Osteoblast (primary cell): ENCODE results near the gene POU2F1. TPM values are rescaled to one million over a fixed set of nuclear protein-coding genes. Genes with fewer than 3 reads are reported as not detected.

Source experiments
- DNase-seq: peaks from one replicate; pipeline ENCODE4 v3.0.0; 2011; ENCODE audit warnings: low spot score, mixed read lengths; ENCODE audit not compliant: insufficient read length; ENCODE audit errors: missing footprints
- H2AFZ ChIP-seq: 2 replicates; pipeline ENCODE4 v1.6.0; 2011; ENCODE audit warnings: mild to moderate bottlenecking, low read length
- H3K27ac ChIP-seq: 2 replicates; pipeline ENCODE4 v1.5.1; 2011; ENCODE audit warnings: mild to moderate bottlenecking, low read depth, low read length, moderate library complexity
- H3K27me3 ChIP-seq: 2 replicates; pipeline ENCODE4 v1.6.0; 2012; ENCODE audit warnings: mild to moderate bottlenecking, control low read depth, inconsistent platforms, low read length, moderate library complexity; ENCODE audit not compliant: insufficient read depth
- H3K36me3 ChIP-seq: 2 replicates; pipeline ENCODE4 v1.5.1; 2011; ENCODE audit warnings: mild to moderate bottlenecking, low read length, control low read depth, moderate library complexity; ENCODE audit not compliant: insufficient read depth
- H3K4me1 ChIP-seq: 2 replicates; pipeline ENCODE4 v1.5.1; 2011; ENCODE audit warnings: mild to moderate bottlenecking, low read length, control low read depth, moderate library complexity; ENCODE audit not compliant: insufficient read depth
- H3K4me2 ChIP-seq: 2 replicates; pipeline ENCODE4 v1.6.0; 2011; ENCODE audit warnings: mild to moderate bottlenecking, low read length; ENCODE audit not compliant: insufficient read depth
- H3K4me3 ChIP-seq: fragments of 200-600 bp; sonication (generic); 3 replicates; pipeline ENCODE4 v1.5.1; 2012; ENCODE audit warnings: mild to moderate bottlenecking, low read length, inconsistent platforms; ENCODE audit not compliant: insufficient read depth
- H3K79me2 ChIP-seq: 2 replicates; pipeline ENCODE4 v1.6.0; 2012; ENCODE audit warnings: mild to moderate bottlenecking, low read length, control low read depth, inconsistent platforms; ENCODE audit not compliant: insufficient read depth
- H3K9me3 ChIP-seq: 2 replicates; pipeline ENCODE4 v1.5.1; 2011; ENCODE audit warnings: low read depth, low read length, control low read depth
- H4K20me1 ChIP-seq: 2 replicates; pipeline ENCODE4 v1.6.0; 2012; ENCODE audit warnings: mild to moderate bottlenecking, low read length, control low read depth; ENCODE audit not compliant: insufficient read depth
- CTCF ChIP-seq: IDR thresholded peaks from 2 replicates; pipeline ENCODE4 v1.5.1; 2011; ENCODE audit warnings: mild to moderate bottlenecking, low read depth, low read length, moderate library complexity; ENCODE audit errors: extremely low read depth
- total RNA-seq: library from RNA; depleted of rRNA; stranded (reverse); fragments of >200 nt; gene quantifications from 2 replicates; pipeline ENCODE4 v1.2.3, GENCODE V29; 2012

The POU2F1 gene
- total RNA-seq, 1 donor = 11.6 TPM

GRCh38 chr1:167276969-167277368, 56.3 kb downstream of the POU2F1 start:
- DNase-seq = no peak
- H2AFZ ChIP-seq = no peak overlapping the region
- H4K20me1 ChIP-seq = peaks cover 19% of the 10 kb centered on the region
- no peaks in the 10 kb centered on the region for H3K9me3 ChIP-seq
- H3K27me3 ChIP-seq = no peaks in the 10 kb centered on the region
- TF ChIP-seq CTCF = no peak
- no peaks in the 10 kb centered on the region for H3K36me3 ChIP-seq
- no peak overlapping the region for H3K4me2 ChIP-seq
- H3K4me1 ChIP-seq = no peaks in the 10 kb centered on the region
- H3K79me2 ChIP-seq = peaks cover 35% of the 10 kb centered on the region
- no peak overlapping the region for H3K4me3 ChIP-seq
- no peak overlapping the region for H3K27ac ChIP-seq

GRCh38 chr1:167278497-167278896, 57.8 kb downstream of the POU2F1 start:
- peaks cover 11% of the 10 kb centered on the region for H4K20me1 ChIP-seq
- H3K27ac ChIP-seq = no peak overlapping the region
- no peaks in the 10 kb centered on the region for H3K4me1 ChIP-seq
- no peaks in the 10 kb centered on the region for H3K9me3 ChIP-seq
- H3K4me3 ChIP-seq = no peak overlapping the region
- H2AFZ ChIP-seq = no peak overlapping the region
- peaks cover 26% of the 10 kb centered on the region for H3K79me2 ChIP-seq
- no peak for DNase-seq
- TF ChIP-seq CTCF = no peak
- no peaks in the 10 kb centered on the region for H3K27me3 ChIP-seq
- H3K36me3 ChIP-seq = no peaks in the 10 kb centered on the region
- H3K4me2 ChIP-seq = no peak overlapping the region

- no peak for DNase-seq
- Histone ChIP-seq H3K36me3 (no peaks in the 10 kb centered on the region), H3K9me3 (no peaks in the 10 kb centered on the region), H3K79me2 (peaks cover 23% of the 10 kb centered on the region), H3K4me3 (no peak overlapping the region), H4K20me1 (peaks cover 17% of the 10 kb centered on the region), H3K4me1 (no peaks in the 10 kb centered on the region), H2AFZ (no peak overlapping the region), H3K4me2 (no peak overlapping the region), H3K27me3 (no peaks in the 10 kb centered on the region), H3K27ac (no peak overlapping the region)
- TF ChIP-seq CTCF = no peak
These were observed 60.2 kb downstream of the POU2F1 start for GRCh38 chr1:167280912-167281311.

GRCh38 chr1:167288390-167289074, 67.8 kb downstream of the POU2F1 start:
- Histone ChIP-seq H4K20me1 (peaks cover 14% of the 10 kb centered on the region), H3K9me3 (no peaks in the 10 kb centered on the region), H3K36me3 (no peaks in the 10 kb centered on the region), H3K79me2 (peaks cover 12% of the 10 kb centered on the region), H3K4me3 (no peak overlapping the region), H2AFZ (no peak overlapping the region), H3K4me1 (no peaks in the 10 kb centered on the region), H3K4me2 (no peak overlapping the region), H3K27ac (no peak overlapping the region), H3K27me3 (no peaks in the 10 kb centered on the region)
- DNase-seq = no peak
- TF ChIP-seq CTCF = no peak
